H9 (cell line): ENCODE data around the gene MAPK8IP2. TPM values are rescaled to one million over a fixed set of nuclear protein-coding genes. Genes with fewer than 3 reads are reported as not detected.
A peak's percentile ranks its signal among the peaks of the same experiment; 100 is the strongest.

Source experiments
- DNase-seq: peaks from one replicate; pipeline ENCODE4 v3.0.0-alpha.2; 2017
- H2AFZ ChIP-seq: one replicate; pipeline ENCODE4 v1.6.1; 2013; ENCODE audit warnings: mild to moderate bottlenecking, low read length, control low read depth, moderate library complexity
- H2AK5ac ChIP-seq: 2 replicates; pipeline ENCODE4 v1.6.1; 2013; ENCODE audit warnings: low read length, control low read depth, mixed read lengths; ENCODE audit not compliant: insufficient read length
- H2BK120ac ChIP-seq: one replicate; pipeline ENCODE4 v1.6.1; 2013; ENCODE audit warnings: low read depth, mild to moderate bottlenecking, low read length, control low read depth, inconsistent platforms; ENCODE audit not compliant: poor library complexity, severe bottlenecking
- H2BK12ac ChIP-seq: 2 replicates; pipeline ENCODE4 v1.6.1; 2013; ENCODE audit warnings: low read length, control low read depth, mixed read lengths, low read depth; ENCODE audit not compliant: insufficient read length
- H2BK15ac ChIP-seq: 2 replicates; pipeline ENCODE4 v1.6.1; 2013; ENCODE audit warnings: low read depth, low read length, control low read depth
- H2BK20ac ChIP-seq: one replicate; pipeline ENCODE4 v1.6.1; 2013; ENCODE audit warnings: low read depth, mild to moderate bottlenecking, low read length, control low read depth, inconsistent platforms; ENCODE audit not compliant: poor library complexity, severe bottlenecking
- H2BK5ac ChIP-seq: 2 replicates; pipeline ENCODE4 v1.6.1; 2013; ENCODE audit warnings: low read length, control low read depth, mixed read lengths; ENCODE audit not compliant: insufficient read length
- H3K14ac ChIP-seq: 2 replicates; pipeline ENCODE4 v1.6.1; 2013; ENCODE audit warnings: low read length, control low read depth; ENCODE audit not compliant: insufficient read depth
- H3K18ac ChIP-seq: 2 replicates; pipeline ENCODE4 v1.6.1; 2013; ENCODE audit warnings: low read depth, mild to moderate bottlenecking, mixed read lengths, low read length, control low read depth; ENCODE audit not compliant: insufficient read length
- H3K23ac ChIP-seq: 2 replicates; pipeline ENCODE4 v1.6.1; 2013; ENCODE audit warnings: low read length, control low read depth, mixed read lengths, low read depth; ENCODE audit not compliant: insufficient read length
- H3K23me2 ChIP-seq: 2 replicates; pipeline ENCODE4 v1.6.1; 2013; ENCODE audit warnings: low read depth, mild to moderate bottlenecking, mixed read lengths, low read length, control low read depth; ENCODE audit not compliant: insufficient read length, poor library complexity, severe bottlenecking
- H3K27ac ChIP-seq: 2 replicates; pipeline ENCODE4 v1.5.1; 2013; ENCODE audit warnings: low read length, control low read depth, mixed read lengths, low read depth; ENCODE audit not compliant: insufficient read length
- H3K27me3 ChIP-seq: 2 replicates; pipeline ENCODE4 v1.6.1; 2013; ENCODE audit warnings: low read length, control low read depth, inconsistent platforms; ENCODE audit not compliant: insufficient read depth
- H3K4ac ChIP-seq: 2 replicates; pipeline ENCODE4 v1.6.1; 2013; ENCODE audit warnings: low read depth, mild to moderate bottlenecking, control low read depth, inconsistent platforms, low read length, moderate library complexity
- H3K4me1 ChIP-seq: 2 replicates; pipeline ENCODE4 v1.6.1; 2013; ENCODE audit warnings: low read length, control low read depth, inconsistent platforms; ENCODE audit not compliant: insufficient read depth
- H3K4me2 ChIP-seq: 2 replicates; pipeline ENCODE4 v1.6.1; 2013; ENCODE audit warnings: low read length, control low read depth, mixed read lengths; ENCODE audit not compliant: insufficient read length, insufficient read depth
- H3K56ac ChIP-seq: 2 replicates; pipeline ENCODE4 v1.6.1; 2013; ENCODE audit warnings: low read depth, mild to moderate bottlenecking, mixed read lengths, low read length, control low read depth; ENCODE audit not compliant: insufficient read length
- H3K79me1 ChIP-seq: 2 replicates; pipeline ENCODE4 v1.6.1; 2013; ENCODE audit warnings: low read depth, mild to moderate bottlenecking, moderate library complexity, low read length, control low read depth, inconsistent platforms; ENCODE audit not compliant: insufficient read depth, poor library complexity, severe bottlenecking
- H3K79me2 ChIP-seq: 2 replicates; pipeline ENCODE4 v1.6.1; 2013; ENCODE audit warnings: low read length, control low read depth, inconsistent platforms; ENCODE audit not compliant: insufficient read depth
- H3K9ac ChIP-seq: 2 replicates; pipeline ENCODE4 v1.6.1; 2013; ENCODE audit warnings: low read length, control low read depth, mixed read lengths; ENCODE audit not compliant: insufficient read length; ENCODE audit errors: extremely low read depth
- H3K9me3 ChIP-seq: one replicate; pipeline ENCODE4 v1.6.1; 2013; ENCODE audit warnings: low read depth, low read length, inconsistent platforms; ENCODE audit not compliant: control insufficient read depth
- H3T11ph ChIP-seq: one replicate; pipeline ENCODE4 v1.6.1; 2013; ENCODE audit warnings: mild to moderate bottlenecking, low read length, control low read depth, inconsistent platforms
- H4K20me1 ChIP-seq: one replicate; pipeline ENCODE4 v1.6.1; 2013; ENCODE audit not compliant: control insufficient read depth, insufficient read length, insufficient read depth
- H4K5ac ChIP-seq: 2 replicates; pipeline ENCODE4 v1.6.1; 2013; ENCODE audit warnings: low read depth, mild to moderate bottlenecking, mixed read lengths, low read length, control low read depth; ENCODE audit not compliant: insufficient read length
- H4K8ac ChIP-seq: replicated peaks from 2 replicates; pipeline ENCODE4 v1.6.1; 2013; ENCODE audit warnings: low read length, control low read depth, mixed read lengths, low read depth; ENCODE audit not compliant: insufficient read length
- H4K91ac ChIP-seq: 2 replicates; pipeline ENCODE4 v1.6.1; 2013; ENCODE audit warnings: low read depth, mild to moderate bottlenecking, moderate library complexity, mixed read lengths, low read length, control low read depth; ENCODE audit not compliant: insufficient read length
- H3K27ac Mint-ChIP-seq, 3 experiments: 2 replicates in 2 of 3; 3 replicates in 1 of 3; pipeline ENCODE4 v1.8.0; 2020 to 2021; ENCODE audit warnings: mixed read lengths in 3 of 3, mild to moderate bottlenecking in 1 of 3, moderate library complexity in 1 of 3
- H3K27me3 Mint-ChIP-seq: 2 replicates; pipeline ENCODE4 v1.8.0; 2021; ENCODE audit warnings: low read depth, mild to moderate bottlenecking, moderate library complexity, mixed read lengths
- H3K36me3 Mint-ChIP-seq, 3 experiments: 2 replicates in 2 of 3; 3 replicates in 1 of 3; pipeline ENCODE4 v1.8.0; 2020 to 2021; ENCODE audit warnings: low read depth in 3 of 3, mixed read lengths in 3 of 3; ENCODE audit not compliant: insufficient read depth in 1 of 3
- H3K4me1 Mint-ChIP-seq, 2 experiments: 2 replicates each; pipeline ENCODE4 v1.8.0; 2020; ENCODE audit warnings: mixed read lengths in 2 of 2
- H3K4me3 Mint-ChIP-seq, 2 experiments: 2 replicates in 1 of 2; 3 replicates in 1 of 2; pipeline ENCODE4 v1.8.0; 2020 to 2021; ENCODE audit warnings: mild to moderate bottlenecking in 2 of 2, mixed read lengths in 2 of 2, moderate library complexity in 1 of 2
- H3K9me3 Mint-ChIP-seq, 2 experiments: 2 replicates in 1 of 2; 3 replicates in 1 of 2; pipeline ENCODE4 v1.8.0; 2020; ENCODE audit warnings: mild to moderate bottlenecking in 2 of 2, mixed read lengths in 2 of 2, moderate library complexity in 1 of 2
- WGBS: extraction: QIAGEN DNeasy Blood & Tissue Kit; methylation state at CpG from one replicate; pipeline ENCODE4 v1.1.7; 2013; ENCODE audit warnings: missing lambda C conversion rate, low lambda C conversion rate, mixed read lengths; ENCODE audit not compliant: insufficient read length; ENCODE audit errors: extremely low coverage; 5-methylcytosine and 5-hydroxymethylcytosine counted together
- total RNA-seq: library from RNA; stranded (reverse); gene quantifications from 2 replicates; pipeline ENCODE4 v1.2.1, GENCODE V29; 2021
- TF ChIP-seq, protein P1 (sequence below): fragments of 200-600 bp; sonication (generic); conservative IDR thresholded peaks from 3 replicates; pipeline ENCODE4 v1.8.0; 2021; ENCODE audit warnings: antibody characterized with exemption, mild to moderate bottlenecking

The MAPK8IP2 gene
- total RNA-seq, 1 experiment from 2014 or later = 5.7 TPM

DNA sequence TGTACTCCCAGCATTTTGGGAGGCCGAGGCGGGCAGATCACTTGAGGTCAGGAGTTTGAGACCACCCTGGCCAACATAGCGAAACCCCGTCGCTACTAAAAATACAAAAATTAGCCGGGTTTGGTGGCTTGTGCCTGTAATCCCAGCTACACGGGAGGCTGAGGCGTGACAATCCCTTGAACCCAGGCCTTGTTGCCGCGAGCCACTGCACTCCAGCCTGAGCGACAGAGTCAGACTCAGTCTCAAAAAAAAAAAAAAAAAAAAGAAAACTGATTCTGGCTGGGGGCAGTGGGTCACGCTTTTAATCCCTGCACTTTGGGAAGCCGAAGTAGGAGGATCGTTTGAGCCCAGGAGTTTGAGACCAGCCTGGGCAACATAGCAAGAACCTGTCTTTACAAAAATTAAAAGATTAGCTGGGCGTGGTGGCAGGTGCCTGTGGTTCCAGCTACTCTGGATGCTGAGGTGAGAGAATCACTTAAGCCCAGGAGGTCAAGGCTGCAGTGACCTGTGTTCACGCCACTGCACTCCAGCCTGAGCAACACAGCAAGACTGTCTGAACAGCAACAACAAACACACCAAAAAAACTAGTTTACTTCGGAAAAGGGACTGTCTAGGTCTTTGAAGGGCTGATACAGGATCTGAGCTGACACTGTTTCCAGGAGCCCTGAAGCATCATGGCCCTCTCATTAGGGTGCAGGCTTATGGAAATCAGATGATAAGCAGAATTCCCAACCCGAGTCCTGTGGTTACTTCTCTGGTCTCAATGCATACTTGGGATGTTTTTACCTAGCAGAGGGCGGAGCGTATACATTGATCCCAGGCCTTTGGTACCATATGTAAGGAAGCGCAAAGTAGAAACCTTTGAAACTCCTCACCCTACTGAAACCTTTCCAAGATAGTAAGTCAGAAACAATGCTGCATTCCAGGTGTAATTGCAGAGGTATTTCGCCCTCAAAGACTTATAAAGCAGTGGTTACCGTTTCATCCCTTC is 16.2 kb upstream of the MAPK8IP2 start:
- Histone ChIP-seq H4K20me1 (no peaks in the 10 kb centered on the region), H3K56ac (no peak overlapping the region), H3K79me2 (no peaks in the 10 kb centered on the region), H3K4me2 (no peak overlapping the region), H2AK5ac (no peak overlapping the region), H3K23ac (no peak overlapping the region), H3T11ph (no peak overlapping the region), H3K9ac (no peak overlapping the region), H2BK20ac (no peak overlapping the region), H3K79me1 (peaks cover 4% of the 10 kb centered on the region), H3K9me3 (no peaks in the 10 kb centered on the region), H3K18ac (no peak overlapping the region), H3K27me3 (no peaks in the 10 kb centered on the region), H2BK5ac (no peak overlapping the region), H3K4me1 (peaks cover 2% of the 10 kb centered on the region; the same call in 1 of the 2 replicates), H2BK12ac (no peak overlapping the region), H4K8ac (no peak overlapping the region), H4K5ac (no peak overlapping the region), H3K23me2 (no peaks in the 10 kb centered on the region), H2AFZ (no peak overlapping the region), H2BK15ac (no peak overlapping the region), H4K91ac (no peak overlapping the region), H3K4ac (no peak overlapping the region), H3K27ac (no peak overlapping the region), H3K14ac (no peak overlapping the region), H2BK120ac (no peak overlapping the region)
- DNase-seq = no peak
- peak overlapping the region; percentile 80 to 89 for H3K4me3 Mint-ChIP-seq
- no peaks in the 10 kb centered on the region for H3K9me3 Mint-ChIP-seq
- peaks cover 9% of the 10 kb centered on the region for H3K27me3 Mint-ChIP-seq
- WGBS = no CpG with 5 or more reads among the region's 23 CpGs
- TF ChIP-seq, protein P1, sequence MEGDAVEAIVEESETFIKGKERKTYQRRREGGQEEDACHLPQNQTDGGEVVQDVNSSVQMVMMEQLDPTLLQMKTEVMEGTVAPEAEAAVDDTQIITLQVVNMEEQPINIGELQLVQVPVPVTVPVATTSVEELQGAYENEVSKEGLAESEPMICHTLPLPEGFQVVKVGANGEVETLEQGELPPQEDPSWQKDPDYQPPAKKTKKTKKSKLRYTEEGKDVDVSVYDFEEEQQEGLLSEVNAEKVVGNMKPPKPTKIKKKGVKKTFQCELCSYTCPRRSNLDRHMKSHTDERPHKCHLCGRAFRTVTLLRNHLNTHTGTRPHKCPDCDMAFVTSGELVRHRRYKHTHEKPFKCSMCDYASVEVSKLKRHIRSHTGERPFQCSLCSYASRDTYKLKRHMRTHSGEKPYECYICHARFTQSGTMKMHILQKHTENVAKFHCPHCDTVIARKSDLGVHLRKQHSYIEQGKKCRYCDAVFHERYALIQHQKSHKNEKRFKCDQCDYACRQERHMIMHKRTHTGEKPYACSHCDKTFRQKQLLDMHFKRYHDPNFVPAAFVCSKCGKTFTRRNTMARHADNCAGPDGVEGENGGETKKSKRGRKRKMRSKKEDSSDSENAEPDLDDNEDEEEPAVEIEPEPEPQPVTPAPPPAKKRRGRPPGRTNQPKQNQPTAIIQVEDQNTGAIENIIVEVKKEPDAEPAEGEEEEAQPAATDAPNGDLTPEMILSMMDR = no peak
- peaks cover 14 to 23% of the 10 kb centered on the region in 2 experiments for H3K4me1 Mint-ChIP-seq
- peaks cover 4 to 13% (median 12%) of the 10 kb centered on the region in 3 experiments; a peak in 6 of 7 replicates for H3K36me3 Mint-ChIP-seq
- H3K27ac Mint-ChIP-seq = no peak overlapping the region; a peak in 1 of 7 replicates
